EL (cell line): ENCODE measurements around the gene DRG2.

Source experiments
- DNase-seq: peaks from one replicate; pipeline ENCODE4 v3.0.0-alpha.2; 2016

Gene DRG2

DNA sequence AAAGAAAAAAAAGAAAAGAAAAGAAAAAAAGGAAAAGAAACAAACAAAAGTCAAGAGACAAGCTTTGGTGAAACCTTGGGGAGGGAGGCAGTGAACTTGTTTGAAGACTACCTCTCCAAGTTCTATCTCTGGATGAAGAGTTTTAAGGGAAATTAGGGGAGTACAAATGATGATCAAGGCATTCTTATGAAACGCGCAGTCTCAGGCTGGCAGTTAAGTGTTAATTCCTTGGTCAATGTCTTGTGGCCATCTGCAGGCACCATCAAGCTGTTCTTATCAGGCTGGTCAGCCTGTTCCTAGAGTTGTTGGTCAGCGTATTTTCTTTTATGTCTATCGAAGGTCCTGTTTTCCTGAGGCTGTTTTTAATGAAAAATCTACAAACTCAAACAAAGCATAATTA lies 8.2 kb upstream of the DRG2 start:
- DNase-seq, result no peak

DNA sequence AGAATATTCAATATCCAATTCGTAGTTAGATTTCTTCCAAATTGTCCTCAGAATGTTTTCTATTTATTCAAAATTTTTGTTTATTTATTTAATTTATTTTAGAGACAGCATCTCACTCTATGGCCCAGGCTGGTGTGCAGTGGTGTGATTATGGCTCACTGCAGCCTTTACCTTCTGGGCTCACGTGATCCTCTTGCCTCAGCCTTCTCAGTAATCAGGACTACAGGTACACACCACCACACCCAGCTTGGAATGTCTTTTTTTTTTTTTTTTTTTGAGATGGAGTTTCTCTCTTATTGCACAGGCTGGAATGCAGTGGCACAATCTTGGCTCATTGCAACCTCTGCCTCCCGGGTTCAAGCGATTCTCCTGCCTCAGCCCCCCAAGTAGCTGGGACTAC lies 3.5 kb upstream of the DRG2 start:
- no peak for DNase-seq

DNA sequence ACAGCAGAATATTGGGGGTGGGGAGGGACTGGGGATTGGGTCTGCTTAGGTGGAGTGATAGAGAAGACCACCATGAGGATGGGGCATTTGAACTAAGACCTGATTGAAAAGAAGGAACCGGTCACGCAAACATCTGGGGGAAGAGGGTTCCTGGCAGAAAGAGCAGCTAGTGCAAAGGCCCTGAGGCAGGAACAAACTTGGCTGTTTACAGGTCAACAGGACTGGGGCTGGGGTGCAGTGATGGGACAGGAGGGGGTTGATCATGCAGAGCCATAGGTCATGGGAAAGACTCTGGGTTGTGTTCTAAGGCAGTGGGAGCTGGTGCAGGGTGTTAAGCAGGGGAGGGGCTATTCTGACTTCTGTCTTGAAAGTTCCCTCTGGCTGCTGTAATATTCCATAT lies 1.9 kb downstream of the DRG2 start:
- no peak for DNase-seq

DNA sequence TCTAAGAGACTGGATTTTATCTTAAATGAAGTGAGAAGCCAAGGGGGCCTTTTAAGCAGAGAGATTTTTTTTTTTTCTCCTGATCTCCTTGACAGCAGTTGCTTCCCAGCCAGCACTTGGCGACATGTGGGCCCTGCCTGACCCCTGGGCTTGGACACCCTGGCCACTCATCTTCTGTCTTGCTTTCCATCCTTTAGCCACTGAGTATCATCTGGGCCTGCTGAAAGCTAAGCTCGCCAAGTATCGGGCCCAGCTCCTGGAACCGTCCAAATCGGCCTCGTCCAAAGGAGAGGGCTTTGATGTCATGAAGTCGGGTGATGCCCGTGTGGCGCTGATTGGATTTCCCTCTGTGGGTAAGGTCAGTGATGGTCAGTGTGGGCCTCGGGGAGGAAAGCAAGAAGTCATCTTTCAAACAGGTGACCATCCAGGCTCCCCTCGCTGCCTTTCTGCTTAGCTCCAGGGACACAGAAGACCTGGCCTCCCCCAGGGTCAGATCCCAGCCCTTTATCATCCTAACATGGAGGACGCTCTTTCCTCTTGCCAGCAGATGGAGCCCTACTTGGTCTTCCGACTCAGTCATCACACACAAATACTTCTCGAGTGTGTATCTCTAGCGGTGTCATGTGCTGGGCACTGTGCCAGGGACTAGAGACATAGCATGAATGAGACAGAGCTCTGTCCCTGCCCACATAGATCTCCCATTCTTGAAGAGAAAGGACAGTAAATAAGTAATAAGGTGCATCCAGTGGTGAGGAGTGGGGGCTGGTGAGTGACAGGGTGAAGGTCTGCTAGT lies 6.1 kb downstream of the DRG2 start:
- DNase-seq, result peak; percentile 76

DNA sequence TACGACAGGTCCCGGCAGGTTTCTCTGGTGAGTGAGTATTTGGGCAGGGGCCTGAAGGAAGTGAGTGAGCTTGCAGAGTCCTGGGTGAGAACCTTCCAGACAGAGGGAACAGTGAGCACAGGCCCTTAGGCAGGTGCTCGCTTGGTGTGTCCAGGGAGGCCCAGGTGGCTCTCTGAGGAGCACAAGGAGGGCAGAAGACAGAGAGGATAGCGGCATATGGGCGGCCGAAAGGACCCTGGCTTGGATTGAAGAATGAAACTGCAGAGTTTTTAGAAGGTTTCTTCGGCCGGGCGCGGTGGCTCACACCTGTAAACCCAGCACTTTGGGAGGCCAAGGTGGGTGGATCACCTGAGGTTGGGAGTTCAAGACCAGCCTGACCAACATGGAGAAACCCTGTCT lies 6.7 kb downstream of the DRG2 start:
- no peak for DNase-seq

DNA sequence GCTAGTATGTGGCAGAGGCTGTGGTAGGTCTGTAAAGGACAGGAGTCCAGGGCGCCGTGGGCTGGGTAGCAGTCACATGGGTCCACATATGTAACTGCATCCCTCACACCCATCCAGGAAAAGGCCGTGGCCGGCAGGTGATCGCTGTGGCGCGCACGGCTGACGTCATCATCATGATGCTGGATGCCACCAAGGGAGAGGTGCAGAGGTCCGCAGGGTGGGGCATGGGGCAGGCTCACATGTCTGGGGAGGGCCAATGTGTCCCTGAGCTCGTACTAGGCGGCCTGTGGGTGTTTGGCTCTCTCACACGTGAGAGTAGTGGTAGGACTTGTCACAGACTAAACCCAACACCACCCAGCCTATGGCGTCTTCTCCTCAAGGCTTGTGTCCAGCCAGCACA lies 11.8 kb downstream of the DRG2 start:
- DNase-seq, result no peak

DNA sequence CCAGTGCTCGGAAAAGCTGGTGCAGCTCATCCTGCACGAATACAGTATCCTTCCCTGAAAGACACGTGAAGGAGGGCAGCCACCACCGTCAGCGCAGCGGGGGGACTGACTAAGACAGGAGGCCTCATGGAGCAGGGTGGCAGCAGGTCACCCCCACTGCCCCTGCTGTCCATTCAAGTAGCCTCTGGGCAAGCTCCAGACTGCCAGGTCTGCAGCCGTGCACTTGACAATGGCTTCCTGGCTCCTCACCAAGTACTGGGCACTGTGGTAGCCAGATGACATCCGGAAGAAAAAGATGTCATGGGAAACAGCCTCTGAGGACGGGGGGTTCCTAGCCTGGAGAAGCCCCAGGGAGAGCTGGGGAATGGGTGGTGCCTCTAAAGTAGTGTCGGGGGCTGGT lies 12.9 kb downstream of the DRG2 start:
- no peak for DNase-seq

DNA sequence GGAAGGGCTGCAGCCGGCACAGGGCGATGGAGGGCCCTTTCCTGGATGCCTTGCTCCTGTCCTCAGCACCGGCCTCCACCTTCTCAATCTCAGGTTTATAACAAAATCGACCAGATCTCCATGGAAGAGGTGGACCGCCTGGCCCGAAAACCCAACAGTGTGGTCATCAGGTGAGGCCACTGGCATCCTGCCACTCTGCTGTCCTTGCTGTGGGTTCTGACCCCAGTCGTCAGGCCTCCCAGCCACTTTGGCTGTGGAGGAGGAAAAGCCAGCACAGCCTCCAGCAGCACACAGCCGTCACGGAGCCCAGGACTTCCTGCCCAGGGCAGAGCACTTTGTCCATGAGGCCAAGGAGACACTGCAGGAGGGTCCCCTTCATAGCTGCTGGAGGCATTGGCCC lies 14.1 kb downstream of the DRG2 start:
- no peak for DNase-seq

DNA sequence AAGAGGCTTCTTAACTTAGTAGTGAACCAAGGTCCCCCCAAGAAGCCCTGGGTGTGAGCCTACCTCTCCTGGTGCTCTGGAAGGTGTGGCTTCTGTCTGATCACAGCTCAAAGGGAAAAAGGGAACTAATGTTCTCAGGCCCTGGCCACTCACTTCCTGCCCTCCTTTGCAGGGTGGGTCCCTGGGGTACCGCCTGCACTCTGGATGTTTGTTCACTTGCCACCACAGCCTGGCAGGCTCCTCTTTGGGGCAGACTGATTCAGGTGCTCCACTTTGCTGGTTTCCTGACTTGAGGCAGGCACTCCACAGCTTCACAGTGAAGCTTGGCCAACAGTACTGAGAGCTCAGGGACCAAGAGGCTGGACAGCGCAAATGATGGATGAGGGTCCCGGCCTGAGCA lies 14.9 kb downstream of the DRG2 start:
- no peak for DNase-seq

DNA sequence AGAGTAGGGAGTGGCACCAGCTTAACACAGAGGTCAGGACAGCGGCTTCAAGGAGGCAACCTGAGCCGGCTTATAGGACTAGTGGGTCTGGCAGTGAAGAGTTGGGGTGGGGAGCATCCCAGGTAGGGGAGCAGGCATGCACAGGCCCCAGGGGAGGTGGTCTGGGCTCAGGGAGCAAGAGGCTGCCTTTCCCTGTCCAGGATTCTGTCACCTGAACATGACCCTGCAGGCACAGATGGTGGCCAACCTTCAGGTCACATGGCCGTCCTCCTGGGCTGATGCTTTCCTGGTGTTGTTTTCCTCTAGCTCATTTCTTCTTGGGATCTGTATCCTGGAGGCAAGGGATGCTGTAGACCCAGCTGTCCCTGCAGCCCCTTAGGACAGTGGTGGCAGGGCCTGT lies 17.3 kb downstream of the DRG2 start:
- no peak for DNase-seq

DNA sequence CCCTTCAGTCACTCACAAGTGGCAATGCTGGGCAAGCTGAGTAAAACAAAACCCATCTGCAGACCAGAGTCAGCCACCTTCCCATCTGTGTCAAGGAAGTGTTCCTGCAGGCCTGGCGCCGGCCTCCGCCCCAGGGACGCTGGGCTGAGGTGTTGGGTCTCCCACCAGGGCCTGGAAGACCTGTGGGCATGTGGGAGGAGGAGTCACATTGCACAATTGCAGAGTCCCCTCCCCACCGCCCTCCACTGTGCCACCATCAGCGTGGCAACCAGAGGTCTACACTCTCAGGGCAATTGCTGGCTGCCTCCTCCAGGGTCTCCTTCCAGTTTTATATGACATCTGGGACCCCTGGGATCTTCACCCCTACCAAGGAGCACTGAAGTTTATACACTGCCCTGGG lies 17.8 kb downstream of the DRG2 start:
- no peak for DNase-seq

DNA sequence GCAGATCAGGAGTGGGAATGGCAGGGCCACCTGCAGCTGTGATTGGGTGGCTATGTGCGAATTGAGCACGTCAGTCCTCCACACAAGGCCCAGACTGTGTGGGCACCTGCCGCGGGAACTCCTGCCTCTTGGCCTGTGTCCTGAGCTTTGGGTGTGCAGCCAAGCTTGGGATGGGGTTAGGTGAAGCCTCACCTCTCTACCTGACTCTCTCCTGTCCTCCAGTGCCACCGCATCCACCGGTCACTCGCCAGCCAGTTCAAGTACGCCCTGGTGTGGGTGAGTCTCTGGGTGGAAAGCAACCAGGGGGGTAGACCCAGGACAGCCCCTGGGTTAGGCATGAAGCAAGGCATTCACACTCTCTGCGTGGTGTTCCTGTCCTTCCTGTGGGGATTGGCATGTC lies 18.5 kb downstream of the DRG2 start:
- no peak for DNase-seq

DNA sequence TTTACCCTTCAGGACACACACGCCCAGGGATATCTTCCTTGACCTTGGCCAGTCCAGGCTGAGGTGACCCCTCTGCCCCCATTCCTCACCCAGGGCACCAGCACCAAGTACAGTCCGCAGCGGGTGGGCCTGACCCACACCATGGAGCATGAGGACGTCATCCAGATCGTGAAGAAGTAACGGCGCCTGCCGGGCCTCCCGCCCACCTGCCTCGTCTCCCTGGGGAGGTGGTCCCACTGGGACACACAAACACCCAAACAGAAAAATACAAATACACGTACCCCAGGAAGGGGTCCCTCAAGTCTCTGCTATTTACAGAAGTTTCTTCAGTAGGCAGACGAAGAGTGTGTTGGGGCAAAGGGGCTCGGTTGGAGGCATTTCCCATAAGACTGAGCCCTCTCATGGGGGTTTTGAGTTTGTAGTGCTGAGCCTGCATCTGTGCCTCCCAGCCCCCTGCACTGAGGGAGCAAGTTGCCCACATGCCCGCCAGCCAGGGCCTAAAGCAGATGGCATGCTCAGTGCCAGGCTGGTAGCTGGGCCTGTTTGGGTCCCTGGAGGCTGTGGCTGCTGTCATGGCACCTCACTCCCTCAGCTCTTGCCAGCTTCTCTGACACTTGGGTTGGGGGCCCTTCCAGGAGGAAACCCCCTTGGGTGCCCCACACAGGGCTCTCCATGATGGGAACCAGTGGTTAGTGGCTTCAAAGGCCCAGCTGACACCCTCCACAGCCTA lies 19.5 kb downstream of the DRG2 start:
- DNase-seq, result no peak

DNA sequence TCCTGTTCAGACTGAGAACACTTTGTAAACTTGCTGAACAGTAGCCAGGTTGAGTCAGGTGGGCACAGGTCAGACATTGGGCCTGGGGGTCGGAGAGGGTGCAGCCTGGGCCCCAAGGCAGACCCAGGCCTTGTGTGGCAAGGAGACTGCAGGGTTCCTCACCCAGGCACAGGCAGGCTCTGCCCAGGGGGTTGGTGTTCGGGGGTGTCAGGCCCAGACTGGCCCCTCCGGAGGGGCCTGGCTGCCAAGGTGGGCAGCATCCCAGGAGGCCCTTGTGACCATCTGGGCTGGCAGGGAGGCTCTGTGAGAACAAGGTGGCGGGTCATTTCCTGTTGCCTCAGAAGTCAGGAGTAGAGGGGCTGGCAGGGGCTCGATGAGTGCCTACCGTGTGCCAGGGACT lies 20.2 kb downstream of the DRG2 start:
- DNase-seq, result no peak

DNA sequence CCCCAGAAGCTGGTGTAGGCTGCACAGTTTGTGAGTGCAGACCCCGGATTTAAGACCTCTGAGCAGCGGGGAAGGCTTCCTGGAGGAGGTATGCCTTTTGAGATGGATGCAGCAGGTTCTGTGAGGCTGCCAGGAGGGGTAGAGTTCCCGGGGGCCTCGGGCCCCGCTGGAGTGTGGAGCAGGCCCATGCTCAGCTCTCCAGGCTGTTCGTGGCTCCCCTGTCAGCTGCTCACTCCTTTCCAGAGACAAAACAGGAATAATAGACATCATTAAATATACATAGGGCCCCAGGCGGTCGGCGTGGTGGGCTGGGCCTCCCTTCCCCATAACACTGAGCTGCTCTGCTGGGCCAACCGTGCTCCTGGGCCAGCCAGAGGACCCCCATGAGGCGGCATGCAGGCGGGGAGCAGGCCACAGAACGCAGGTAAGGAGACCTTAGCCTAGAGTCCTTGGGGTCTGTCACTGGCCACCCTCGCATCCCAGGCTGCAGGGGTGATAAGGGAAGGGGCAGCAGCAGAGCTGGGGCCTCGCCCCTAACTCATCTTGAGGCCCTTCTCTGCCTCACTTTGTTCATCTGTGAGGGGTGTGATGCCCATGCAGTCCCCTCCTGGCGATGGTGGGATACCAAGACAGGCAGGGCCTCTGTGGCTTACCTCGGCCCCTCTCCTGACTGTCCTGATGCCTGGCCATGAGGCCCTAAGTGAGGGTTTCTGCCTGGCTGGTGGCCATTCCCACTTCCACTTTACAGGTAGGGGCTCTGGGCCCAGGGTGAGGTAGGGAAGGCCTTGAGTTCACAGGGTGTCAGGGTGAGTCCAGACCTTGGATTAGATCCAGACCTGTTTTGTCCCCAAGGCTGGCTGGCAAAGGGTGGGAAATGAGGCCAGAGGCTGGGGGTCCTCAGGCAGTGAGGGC lies 20.9 kb downstream of the DRG2 start, which contains the start of gene MYO15A:
TSS of gene MYO15A (plus strand) at position 356 of the 912 bp plus-strand sequence. CDS start 10,045 bp downstream, outside the sequence.
- DNase-seq, result no peak

DNA sequence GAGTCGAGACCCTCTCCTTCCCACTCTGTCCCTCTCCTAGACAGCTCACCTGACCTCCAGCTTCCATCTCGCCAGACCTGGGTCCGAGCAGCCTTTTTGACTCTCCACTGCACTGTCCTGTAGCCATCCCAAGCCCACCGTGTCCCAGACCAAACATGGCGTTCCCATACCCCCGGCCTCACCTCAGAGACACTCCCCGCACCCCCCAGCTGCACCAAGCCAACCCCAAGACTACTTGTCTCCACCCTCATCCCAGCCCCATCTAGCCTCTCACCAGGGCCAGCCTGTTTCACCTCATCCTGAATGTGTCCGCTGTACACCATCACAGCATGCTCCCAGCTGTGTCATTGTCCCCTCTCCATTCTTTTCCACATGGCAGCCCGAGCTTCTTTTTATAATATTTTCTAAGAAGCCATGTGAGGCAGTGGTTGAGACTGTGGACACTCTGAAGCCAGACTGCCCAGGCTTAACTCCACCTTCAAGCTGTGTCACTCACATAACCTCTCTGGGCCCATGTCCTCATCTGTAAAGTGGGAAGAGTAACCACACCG lies 22.3 kb downstream of the DRG2 start:
- DNase-seq, result no peak

DNA sequence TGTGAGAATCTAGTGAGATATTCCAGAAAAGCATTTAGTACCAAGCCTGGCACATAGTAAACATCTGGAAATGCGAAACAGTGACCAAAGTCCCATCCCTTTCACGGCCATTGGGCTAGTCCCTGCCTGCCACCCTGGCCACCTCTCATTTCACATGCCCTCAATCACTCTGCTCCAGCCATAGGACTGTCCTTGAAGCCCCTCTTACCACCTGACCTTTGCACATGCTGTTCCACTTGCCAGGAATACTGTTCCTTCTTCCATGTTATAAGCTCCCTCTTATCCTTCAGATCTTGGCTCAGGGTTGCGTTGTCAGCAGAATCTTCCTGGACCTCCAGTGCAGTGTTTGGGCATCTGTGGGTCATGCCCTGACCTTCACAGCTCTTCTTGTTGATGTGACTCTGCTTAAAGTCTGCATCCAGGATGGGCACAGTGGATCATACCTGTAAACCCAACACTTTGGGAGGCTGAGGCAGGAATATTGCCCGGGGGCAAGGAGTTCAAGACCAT lies 22.9 kb downstream of the DRG2 start:
- no peak for DNase-seq

DNA sequence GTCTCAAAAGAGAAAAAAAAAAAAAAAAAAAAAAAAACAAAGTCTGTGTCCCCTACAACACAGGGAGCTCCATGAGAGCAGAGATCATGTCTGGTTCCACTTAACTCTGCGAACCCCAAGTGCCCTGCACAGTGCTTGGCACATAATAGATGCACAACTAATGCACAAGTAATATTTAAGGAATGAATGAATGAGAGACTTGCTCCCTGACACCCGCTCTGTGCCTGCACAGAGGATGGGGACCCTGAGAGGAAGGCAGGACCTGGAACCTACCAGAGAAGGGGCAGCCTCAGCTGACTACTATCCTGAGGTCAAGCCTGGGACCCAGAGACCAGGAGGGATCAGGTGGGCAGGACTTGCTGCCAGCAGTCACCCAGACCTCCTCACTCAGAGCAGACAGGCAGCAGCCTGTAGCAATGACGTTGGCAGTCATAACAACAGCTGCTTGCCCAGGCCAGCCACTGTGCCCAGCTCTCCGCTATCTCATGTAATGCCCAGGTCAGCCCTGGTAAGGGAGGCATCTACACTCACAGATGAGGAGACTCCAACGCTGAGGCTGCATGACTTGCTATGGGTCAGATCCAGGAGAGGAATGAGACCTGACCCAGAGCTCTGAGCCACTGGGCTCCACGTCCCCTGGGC lies 23.7 kb downstream of the DRG2 start:
- DNase-seq, result no peak

DNA sequence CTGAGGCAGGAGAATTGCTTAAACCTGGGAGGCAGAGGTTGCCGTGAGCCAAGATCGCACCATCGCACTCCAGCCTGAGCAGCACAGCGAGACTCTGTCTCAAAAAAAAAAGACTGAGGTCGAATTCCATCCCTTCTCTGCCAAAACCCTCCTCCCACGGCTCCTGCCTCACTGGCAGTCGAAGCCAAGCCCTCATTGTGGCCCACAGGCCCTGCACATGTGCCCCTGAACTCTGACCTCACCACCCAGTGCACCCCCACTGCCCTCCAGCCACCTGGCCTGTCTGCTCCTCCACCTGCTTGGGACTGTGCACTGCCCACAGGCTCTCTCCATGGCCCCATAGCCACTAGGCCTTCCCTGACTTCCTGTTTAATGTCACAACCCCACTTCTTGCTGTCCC lies 27.8 kb downstream of the DRG2 start:
- no peak for DNase-seq

DNA sequence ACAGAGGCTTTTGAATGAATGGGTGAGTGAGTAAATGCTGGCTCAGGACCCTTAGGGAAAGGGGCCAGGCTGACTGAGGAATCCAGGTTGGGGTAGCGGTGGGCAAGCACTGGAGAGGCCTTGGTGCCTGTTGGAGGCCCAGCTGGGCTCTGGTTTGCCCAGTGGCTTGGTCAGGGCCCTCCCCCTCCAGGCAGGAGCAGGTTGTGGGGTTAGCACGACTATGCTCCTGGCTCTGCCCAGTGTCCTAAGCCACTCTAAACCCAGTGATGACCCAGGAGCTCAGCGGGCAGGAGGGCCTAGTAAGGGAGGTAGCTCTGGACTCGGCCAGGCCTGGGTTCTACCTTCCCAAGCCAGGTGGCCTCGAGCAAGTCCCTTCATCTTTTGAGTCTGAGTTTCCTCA lies 28.3 kb downstream of the DRG2 start:
- DNase-seq, result no peak

DNA sequence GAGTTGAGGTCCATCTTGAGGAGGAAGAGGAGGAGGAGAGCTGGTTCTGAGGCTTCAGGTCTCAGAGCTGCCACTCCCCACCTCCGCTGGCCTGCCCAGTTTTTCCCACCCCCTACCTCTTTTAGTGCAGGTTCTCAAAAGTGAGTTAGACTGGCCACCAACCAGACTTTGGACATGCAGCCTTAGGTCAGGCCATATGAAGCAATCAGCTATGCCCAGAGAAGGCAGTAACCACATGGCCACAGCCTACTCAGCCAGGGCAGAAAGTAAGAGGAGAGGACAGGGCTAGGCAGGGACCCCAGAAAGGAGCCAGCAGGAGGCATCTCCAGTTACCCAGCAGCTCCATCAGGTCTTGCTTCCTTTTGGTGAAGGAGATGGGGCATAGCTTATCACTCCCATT lies 29.8 kb downstream of the DRG2 start:
- DNase-seq, result no peak
